ENCODE data around the gene TEX13A.

- TF ChIP-seq CTCF (conservative IDR thresholded peaks at IDR 0.05) (no peak), EZH2 (IDR thresholded peaks at IDR 0.05; ENCODE audit: low read depth) (no peak)
These were observed 42.7 kb upstream of the TEX13A start for GRCh38 chrX:105263171-105263570.
